ENCODE measurements around the gene EN2.

Gene EN2

GRCh38 chr7:155455776-155456737 lies 1.9 kb upstream of the EN2 start:
- no peak for DNase-seq (ENCODE audit: low read depth)
- H3K4me3 ChIP-seq (ENCODE audit: low read depth, low read length): no peak overlapping the region
- no peak for TF ChIP-seq CTCF (conservative IDR thresholded peaks at IDR 0.05; ENCODE audit: low read depth, low read length)

GRCh38 chr7:155456738-155457543 lies 988 bp upstream of the EN2 start:
- peak; percentile 42 for DNase-seq (ENCODE audit: low read depth)
- no peak for TF ChIP-seq CTCF (conservative IDR thresholded peaks at IDR 0.05; ENCODE audit: low read depth, low read length)
- peak overlapping the region; percentile 39 for H3K4me3 ChIP-seq (ENCODE audit: low read depth, low read length)

GRCh38 chr7:155457544-155458110 lies 302 bp upstream of the EN2 start:
- no peak overlapping the region for H3K4me3 ChIP-seq (ENCODE audit: low read depth, low read length)
- TF ChIP-seq CTCF (conservative IDR thresholded peaks at IDR 0.05; ENCODE audit: low read depth, low read length): no peak
- no peak for DNase-seq (ENCODE audit: low read depth)

- DNase-seq (ENCODE audit: low read depth): no peak
- TF ChIP-seq CTCF (conservative IDR thresholded peaks at IDR 0.05; ENCODE audit: low read depth, low read length): no peak
- H3K4me3 ChIP-seq (ENCODE audit: low read depth, low read length): no peak overlapping the region
Measured at GRCh38 chr7:155458878-155459699, 1.2 kb downstream of the EN2 start.

GRCh38 chr7:155459700-155460461 lies 2.0 kb downstream of the EN2 start:
- DNase-seq (ENCODE audit: low read depth): no peak
- TF ChIP-seq CTCF (conservative IDR thresholded peaks at IDR 0.05; ENCODE audit: low read depth, low read length): no peak
- no peak overlapping the region for H3K4me3 ChIP-seq (ENCODE audit: low read depth, low read length)
